Measurements from ENCODE around the gene SORCS2.

GRCh38 chr4:7395645-7396044 is 203.3 kb downstream of the SORCS2 start:
- TF ChIP-seq POLR2A (IDR thresholded peaks at IDR 0.05) (no peak), CTCF (IDR thresholded peaks at IDR 0.05) (no peak)
